Fibroblast of lung (primary cell): Measurements from ENCODE around the gene TFCP2. TPM values are rescaled to one million over a fixed set of nuclear protein-coding genes. Genes with fewer than 3 reads are reported as not detected.

Experiments
- DNase-seq, 2 donors: peaks; one replicate each; pipeline versions ENCODE4 v3.0.0 to v3.0.0-alpha.2; 2010; ENCODE audit warnings: low read depth in 2 of 2
- H2AFZ ChIP-seq: 2 replicates; pipeline ENCODE4 v1.5.1; 2012; ENCODE audit warnings: low read length, control low read depth, inconsistent platforms
- H3K27ac ChIP-seq: 2 replicates; pipeline ENCODE4 v1.5.1; 2011; ENCODE audit warnings: low read length, control low read depth; ENCODE audit not compliant: insufficient read depth
- H3K27me3 ChIP-seq: 2 replicates; pipeline ENCODE4 v1.5.1; 2011; ENCODE audit warnings: mild to moderate bottlenecking, low read length; ENCODE audit not compliant: control insufficient read depth, insufficient read depth
- H3K36me3 ChIP-seq: 2 replicates; pipeline ENCODE4 v1.5.1; 2011; ENCODE audit warnings: low read length; ENCODE audit not compliant: control insufficient read depth, insufficient read depth
- H3K4me1 ChIP-seq: 2 replicates; pipeline ENCODE4 v1.5.1; 2011; ENCODE audit warnings: low read length; ENCODE audit not compliant: control insufficient read depth, insufficient read depth; ENCODE audit errors: extremely low read depth
- H3K4me2 ChIP-seq: 2 replicates; pipeline ENCODE4 v1.5.1; 2011; ENCODE audit warnings: low read length, control low read depth; ENCODE audit not compliant: insufficient read depth; ENCODE audit errors: extremely low read depth
- H3K4me3 ChIP-seq, 4 experiments: fragments of 200-600 bp in 1 of 4; sonication (generic) in 1 of 4; replicated peaks in 1 of 4; 2 replicates each; pipeline ENCODE4 v1.5.1; 2011 to 2016; ENCODE audit warnings: low read length in 4 of 4, low read depth in 3 of 4, mild to moderate bottlenecking in 3 of 4, control low read depth in 2 of 4, inconsistent platforms in 1 of 4, mixed read lengths in 1 of 4; ENCODE audit not compliant: insufficient read depth in 1 of 4; ENCODE audit errors: control extremely low read depth in 1 of 4
- H3K79me2 ChIP-seq: 2 replicates; pipeline ENCODE4 v1.5.1; 2012; ENCODE audit warnings: mild to moderate bottlenecking, low read length, inconsistent platforms; ENCODE audit not compliant: control insufficient read depth, insufficient read depth
- H3K9ac ChIP-seq: 2 replicates; pipeline ENCODE4 v1.5.1; 2011; ENCODE audit warnings: mild to moderate bottlenecking, low read length, control low read depth; ENCODE audit not compliant: insufficient read depth
- H3K9me3 ChIP-seq: 2 replicates; pipeline ENCODE4 v1.5.1; 2012; ENCODE audit warnings: low read depth, low read length; ENCODE audit not compliant: control insufficient read depth, insufficient read depth
- H4K20me1 ChIP-seq: 2 replicates; pipeline ENCODE4 v1.5.1; 2011; ENCODE audit warnings: low read length; ENCODE audit not compliant: control insufficient read depth, insufficient read depth; ENCODE audit errors: extremely low read depth
- CTCF ChIP-seq, 2 donors: IDR thresholded peaks in 1 of 2; conservative IDR thresholded peaks in 1 of 2; 1 replicate in 1 of 2; 2 replicates in 1 of 2; pipeline ENCODE4 v1.5.1; 2011 to 2012; ENCODE audit warnings: low read length in 2 of 2, control low read depth in 1 of 2, inconsistent platforms in 1 of 2, low read depth in 1 of 2, mild to moderate bottlenecking in 1 of 2
- EZH2 ChIP-seq: IDR thresholded peaks from 2 replicates; pipeline ENCODE4 v1.5.1; 2012; ENCODE audit warnings: low read length, control low read depth, mild to moderate bottlenecking; ENCODE audit errors: missing control alignments
- polyA plus RNA-seq, 2 donors: library from polyadenylated mRNA; depleted of rRNA in 1 of 2; stranded (reverse) in 1 of 2; unstranded in 1 of 2; fragments of >200 nt; gene quantifications; 2 replicates each; pipeline ENCODE4 v1.2.1, GENCODE V29; 2011 to 2012; ENCODE audit warnings: missing spikeins in 1 of 2
- total RNA-seq: library from RNA; depleted of rRNA; stranded (reverse); fragments of >200 nt; gene quantifications from 2 replicates; pipeline ENCODE4 v1.2.1, GENCODE V29; 2014

The TFCP2 gene
- total and polyA plus RNA-seq, 2 donors (not counting 1 experiment from before 2014, with no cell fraction given): 9.4 to 23.0 TPM

GRCh38 chr12:51189790-51190355, 16.9 kb upstream of the TFCP2 start:
- Histone ChIP-seq H3K36me3 (no peaks in the 10 kb centered on the region), H3K4me3 (no peak overlapping the region)

GRCh38 chr12:51188359-51189051, 15.6 kb upstream of the TFCP2 start:
- H3K9ac ChIP-seq: no peak overlapping the region

More at GRCh38 chr12:51189790-51190355, 16.9 kb upstream of the TFCP2 start:
- H2AFZ ChIP-seq: no peak overlapping the region
- H3K9ac ChIP-seq: no peak overlapping the region
- no peak for DNase-seq
- H3K79me2 ChIP-seq: no peaks in the 10 kb centered on the region
- no peaks in the 10 kb centered on the region for H4K20me1 ChIP-seq
- no peaks in the 10 kb centered on the region for H3K27me3 ChIP-seq
- no peak overlapping the region for H3K4me2 ChIP-seq
- no peaks in the 10 kb centered on the region for H3K4me1 ChIP-seq
- no peak overlapping the region for H3K27ac ChIP-seq
- H3K9me3 ChIP-seq: no peaks in the 10 kb centered on the region
- no peak for TF ChIP-seq EZH2
- TF ChIP-seq CTCF (conservative IDR thresholded peaks at IDR 0.05 in 1 of 2, IDR thresholded peaks at IDR 0.05 in 1 of 2; ENCODE audit: low read depth in 1 of 2, low read length in 2 of 2): no peak

More at GRCh38 chr12:51188359-51189051, 15.6 kb upstream of the TFCP2 start:
- no peak overlapping the region for H3K4me2 ChIP-seq
- TF ChIP-seq CTCF (conservative IDR thresholded peaks at IDR 0.05 in 1 of 2, IDR thresholded peaks at IDR 0.05 in 1 of 2; ENCODE audit: low read depth in 1 of 2, low read length in 2 of 2) (no peak), EZH2 (no peak)
- H3K9me3 ChIP-seq: no peaks in the 10 kb centered on the region
- H3K27me3 ChIP-seq: no peaks in the 10 kb centered on the region
- no peak for DNase-seq
- no peak overlapping the region for H3K4me3 ChIP-seq
- H3K27ac ChIP-seq: no peak overlapping the region
- no peaks in the 10 kb centered on the region for H3K36me3 ChIP-seq
- H4K20me1 ChIP-seq: no peaks in the 10 kb centered on the region
- no peak overlapping the region for H2AFZ ChIP-seq
- H3K79me2 ChIP-seq: no peaks in the 10 kb centered on the region
- H3K4me1 ChIP-seq: no peaks in the 10 kb centered on the region
